IPS DF 6.9 (cell line): ENCODE data around the gene ABHD3.
"Not testable (repeated sequence)": the region's sequence is repeated elsewhere in the genome, so short reads cannot be mapped to it uniquely, and the experiment has no call there.

ENCODE experiments used
- DNase-seq: peaks from one replicate; pipeline ENCODE4 v3.0.0-alpha.2; 2013; ENCODE audit warnings: low read depth, low spot score
- H3K27ac ChIP-seq: one replicate; pipeline ENCODE4 v1.5.1; 2013; ENCODE audit warnings: low read length, control low read depth
- H3K27me3 ChIP-seq: 2 replicates; pipeline ENCODE4 v1.6.1; 2013; ENCODE audit warnings: mild to moderate bottlenecking, low read length; ENCODE audit not compliant: control insufficient read depth, insufficient read depth
- H3K36me3 ChIP-seq: 2 replicates; pipeline ENCODE4 v1.6.1; 2013; ENCODE audit warnings: low read length; ENCODE audit not compliant: control insufficient read depth, insufficient read depth
- H3K4me1 ChIP-seq: 2 replicates; pipeline ENCODE4 v1.6.1; 2013; ENCODE audit warnings: low read length; ENCODE audit not compliant: control insufficient read depth, insufficient read depth
- H3K4me3 ChIP-seq: 2 replicates; pipeline ENCODE4 v1.5.1; 2013; ENCODE audit warnings: mild to moderate bottlenecking, low read length
- H3K9me3 ChIP-seq: 2 replicates; pipeline ENCODE4 v1.6.1; 2013; ENCODE audit warnings: low read length, inconsistent platforms; ENCODE audit not compliant: control insufficient read depth, insufficient read depth
- WGBS: extraction: QIAGEN DNeasy Blood & Tissue Kit; methylation state at CpG from one replicate; pipeline ENCODE4 v1.1.7; 2013; ENCODE audit warnings: mixed read lengths, missing lambda C conversion rate; ENCODE audit not compliant: insufficient read length, insufficient coverage; 5-methylcytosine and 5-hydroxymethylcytosine counted together

The ABHD3 gene

DNA sequence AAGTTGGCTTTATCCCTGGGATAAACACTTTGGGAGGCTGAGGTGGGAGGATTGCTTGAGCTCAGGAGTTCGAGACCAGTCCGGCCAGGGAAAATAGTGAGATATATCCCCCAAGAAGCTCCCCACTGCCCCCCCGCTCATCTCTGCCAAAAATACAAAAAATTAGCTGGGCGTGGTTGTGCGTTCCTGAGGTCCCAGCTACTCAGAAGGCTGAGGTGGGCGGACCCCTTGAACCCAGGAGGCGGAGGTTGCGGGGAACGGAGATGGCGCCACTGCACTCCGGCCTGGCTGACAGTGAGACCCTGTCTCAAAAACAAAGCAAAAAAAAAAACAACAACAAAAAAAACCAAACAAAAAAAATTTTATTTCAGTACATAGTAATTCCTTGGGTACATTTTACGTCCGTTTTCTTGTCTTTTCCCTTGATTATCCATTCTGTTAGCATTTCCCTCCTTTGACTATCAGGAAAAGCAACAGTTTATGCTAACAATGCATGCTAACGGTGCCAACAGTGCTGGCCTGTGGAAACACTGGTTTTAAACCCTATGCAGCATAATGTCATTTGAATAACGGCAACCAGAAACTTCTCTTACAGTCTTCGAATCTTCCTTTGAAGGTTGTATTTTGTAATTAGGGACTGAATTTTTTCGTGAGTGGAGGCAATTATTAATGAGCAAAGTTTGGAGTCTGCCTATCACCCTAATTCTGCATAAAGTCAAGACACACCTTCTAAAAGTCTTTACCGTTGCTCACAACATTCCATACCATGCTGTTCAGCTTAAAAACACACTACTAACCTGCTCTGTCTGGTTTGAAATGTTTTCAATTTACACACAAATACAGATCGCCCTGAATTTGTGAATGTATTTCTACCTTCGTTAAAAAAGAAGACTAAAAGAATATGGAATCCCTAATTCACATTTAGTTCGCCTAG is 35.3 kb upstream of the ABHD3 start:
- Histone ChIP-seq H3K27ac (no peak overlapping the region), H3K4me3 (no peak overlapping the region), H3K9me3 (no peaks in the 10 kb centered on the region), H3K4me1 (peaks cover 2% of the 10 kb centered on the region; the same call in 1 of the 2 replicates), H3K36me3 (no peaks in the 10 kb centered on the region; the same call in 1 of the 2 replicates), H3K27me3 (no peaks in the 10 kb centered on the region)
- DNase-seq: no peak
- WGBS: 100% methylated on average over 2 of the region's 21 CpGs

DNA sequence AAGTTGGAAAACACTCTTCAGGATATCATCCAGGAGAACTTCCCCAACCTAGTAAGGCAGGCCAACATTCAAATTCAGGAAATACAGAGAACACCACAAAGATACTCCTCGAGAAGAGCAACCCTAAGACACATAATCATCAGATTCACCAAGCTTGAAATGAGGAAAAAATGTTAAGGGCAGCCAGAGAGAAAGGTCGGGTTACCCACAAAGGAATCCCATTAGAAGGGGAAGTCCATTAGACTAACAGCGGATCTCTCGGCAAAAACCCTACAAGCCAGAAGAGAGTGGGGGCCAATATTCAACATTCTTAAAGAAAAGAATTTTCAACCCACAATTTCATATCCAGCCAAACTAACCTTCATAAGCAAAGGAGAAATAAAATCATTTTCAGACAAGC is 32.4 kb upstream of the ABHD3 start:
- not testable (repeated sequence) for H3K36me3 ChIP-seq, H3K9me3 ChIP-seq, H3K4me3 ChIP-seq, DNase-seq, H3K27ac ChIP-seq, H3K4me1 ChIP-seq, H3K27me3 ChIP-seq
- no CpG with 5 or more reads among the region's 4 CpGs for WGBS

DNA sequence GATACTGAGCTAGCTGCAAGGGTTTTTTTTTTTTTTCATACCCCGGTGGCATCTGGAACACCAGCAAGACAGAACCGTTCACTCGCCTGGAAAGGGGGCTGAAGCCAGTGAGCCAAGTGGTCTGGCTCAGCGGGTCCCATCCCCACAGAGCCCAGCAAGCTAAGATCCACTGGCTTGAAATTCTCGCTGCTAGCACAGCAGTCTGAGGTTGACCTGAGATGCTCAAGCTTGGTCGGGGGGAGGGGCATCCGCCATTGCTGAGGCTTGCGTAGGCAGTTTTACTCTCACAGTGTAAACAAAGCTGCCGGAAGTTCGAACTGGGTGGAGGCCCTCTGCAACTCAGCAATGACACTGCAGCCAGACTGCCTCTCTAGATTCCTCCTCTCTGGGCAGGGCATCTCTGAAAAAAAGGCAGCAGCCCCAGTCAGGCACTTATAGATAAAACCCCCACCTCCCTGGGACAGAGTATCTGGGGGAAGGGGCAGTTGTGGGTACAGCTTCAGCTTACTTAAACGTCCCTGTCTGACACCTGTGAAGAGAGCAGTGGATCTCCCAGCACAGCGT is 31.0 kb upstream of the ABHD3 start:
- DNase-seq: no peak
- no peak overlapping the region for H3K4me3 ChIP-seq
- H3K27ac ChIP-seq: no peak overlapping the region
- H3K36me3 ChIP-seq: no peaks in the 10 kb centered on the region
- WGBS: no CpG with 5 or more reads among the region's 12 CpGs
- H3K27me3 ChIP-seq: no peaks in the 10 kb centered on the region
- H3K9me3 ChIP-seq: no peaks in the 10 kb centered on the region
- H3K4me1 ChIP-seq: peaks cover 2% of the 10 kb centered on the region; the same call in 1 of the 2 replicates

DNA sequence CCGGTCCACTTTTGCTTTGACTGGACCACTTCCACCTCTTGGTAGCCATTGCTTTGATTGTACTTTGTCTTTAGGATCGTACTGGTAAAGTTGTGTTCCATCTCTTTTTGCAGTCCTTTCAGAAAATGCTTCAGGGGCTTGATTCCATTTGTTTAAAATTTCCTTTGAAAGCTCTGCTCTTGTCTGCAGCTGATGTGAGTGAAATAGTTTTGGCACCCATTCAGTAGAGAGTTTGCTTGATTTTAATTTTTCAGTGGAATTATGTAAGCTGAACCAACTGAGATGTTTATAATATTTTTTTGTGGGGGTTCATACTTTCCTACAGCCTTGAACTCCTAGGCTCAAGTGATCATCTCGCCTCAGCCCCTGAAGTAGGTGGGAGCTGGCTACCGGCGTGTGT is 28.4 kb upstream of the ABHD3 start:
- Histone ChIP-seq H3K27ac (no peak overlapping the region), H3K4me1 (peaks cover 2% of the 10 kb centered on the region; the same call in 1 of the 2 replicates), H3K4me3 (no peak overlapping the region), H3K27me3 (no peaks in the 10 kb centered on the region), H3K36me3 (no peaks in the 10 kb centered on the region), H3K9me3 (no peaks in the 10 kb centered on the region)
- no peak for DNase-seq
- WGBS: no CpG with 5 or more reads among the region's 5 CpGs

DNA sequence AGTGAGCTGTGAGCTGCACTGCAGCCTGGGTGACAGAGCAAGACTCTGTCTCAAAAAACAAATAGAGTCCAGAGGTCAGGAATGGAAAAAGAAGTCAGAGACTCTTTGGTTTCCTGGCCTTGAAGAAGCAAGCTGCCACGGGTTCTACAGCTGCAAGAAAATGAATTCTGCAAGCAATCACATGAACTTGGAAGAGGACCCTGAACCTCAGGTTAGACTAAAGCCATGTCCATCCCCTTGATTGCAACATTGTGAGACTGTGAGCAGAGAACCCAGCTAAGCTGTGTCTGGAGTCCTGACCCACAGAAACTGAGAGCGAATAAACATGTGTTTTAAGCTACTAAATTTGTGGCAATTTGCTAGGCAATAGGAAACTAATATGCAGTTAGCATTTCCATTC is 23.1 kb upstream of the ABHD3 start:
- no peaks in the 10 kb centered on the region for H3K27me3 ChIP-seq
- no peaks in the 10 kb centered on the region for H3K4me1 ChIP-seq
- H3K9me3 ChIP-seq: no peaks in the 10 kb centered on the region
- WGBS: no CpG with 5 or more reads among the region's 2 CpGs
- H3K36me3 ChIP-seq: no peaks in the 10 kb centered on the region
- no peak overlapping the region for H3K4me3 ChIP-seq
- DNase-seq: no peak
- H3K27ac ChIP-seq: no peak overlapping the region

DNA sequence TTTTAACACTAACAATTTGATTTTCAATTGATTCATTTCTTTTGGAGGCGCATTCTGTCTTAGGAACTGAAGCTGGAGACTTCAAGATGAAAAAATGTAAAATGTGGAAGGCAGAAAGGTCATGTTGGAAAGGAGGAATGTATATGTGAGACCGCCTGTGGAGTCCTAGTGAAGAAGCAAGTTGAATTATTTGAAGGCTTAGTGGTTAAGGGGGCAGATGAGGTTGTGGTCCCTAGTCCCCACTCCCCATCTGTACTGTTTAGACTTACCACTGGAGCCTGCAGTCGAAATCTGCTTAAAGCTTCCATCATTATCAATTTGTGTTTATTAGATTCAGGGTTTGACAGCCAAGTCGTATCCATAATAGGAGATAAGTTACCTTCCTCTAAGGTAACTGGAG is 20.6 kb upstream of the ABHD3 start:
- Histone ChIP-seq H3K4me1 (no peaks in the 10 kb centered on the region), H3K27ac (no peak overlapping the region), H3K4me3 (no peak overlapping the region), H3K9me3 (no peaks in the 10 kb centered on the region), H3K27me3 (no peaks in the 10 kb centered on the region), H3K36me3 (no peaks in the 10 kb centered on the region)
- no peak for DNase-seq
- WGBS: no CpG with 5 or more reads among the region's 4 CpGs

DNA sequence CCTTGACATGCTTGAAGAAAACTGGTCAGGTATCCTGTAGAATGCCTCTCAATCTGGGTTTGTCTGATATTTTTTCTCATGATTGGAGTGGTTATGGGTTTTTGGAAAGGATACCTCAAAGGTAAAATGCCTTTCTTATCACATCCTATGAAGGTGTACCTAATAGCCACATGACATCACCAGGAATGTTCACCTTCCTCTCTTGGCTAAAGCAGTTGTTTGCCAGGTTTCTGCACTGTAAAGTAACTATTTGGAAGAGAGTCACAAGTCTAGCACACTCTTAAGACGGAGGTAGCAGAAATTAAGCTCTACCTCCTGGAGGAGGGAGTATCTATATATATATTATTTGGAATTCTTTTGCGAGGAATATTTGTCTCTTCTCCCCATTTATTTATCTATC is 18.1 kb upstream of the ABHD3 start:
- Histone ChIP-seq H3K36me3 (no peaks in the 10 kb centered on the region), H3K4me3 (no peak overlapping the region), H3K9me3 (no peaks in the 10 kb centered on the region), H3K4me1 (no peaks in the 10 kb centered on the region), H3K27ac (no peak overlapping the region), H3K27me3 (no peaks in the 10 kb centered on the region)
- DNase-seq: no peak
- WGBS: no CpG with 5 or more reads among the region's 2 CpGs

DNA sequence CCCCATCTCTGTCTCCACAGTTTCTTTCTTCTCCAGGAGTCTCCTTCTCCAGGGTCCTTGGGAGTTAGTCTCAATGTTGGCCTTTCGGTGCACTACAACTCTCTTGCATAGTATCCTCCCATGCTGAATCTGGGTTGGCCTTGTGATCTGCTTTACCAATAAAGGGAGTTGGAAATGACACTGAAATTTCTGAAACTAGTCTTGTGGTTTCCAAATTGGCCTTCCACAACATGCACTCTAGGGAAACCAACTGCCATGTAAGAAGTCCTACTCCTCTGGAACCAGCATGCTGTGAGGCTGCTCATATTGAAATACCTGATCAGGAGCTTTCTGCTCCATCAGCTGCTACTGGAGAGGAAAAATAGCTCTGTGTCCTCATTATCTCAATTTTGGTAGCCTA is 9.9 kb upstream of the ABHD3 start:
- no peak for DNase-seq
- H3K4me3 ChIP-seq: no peak overlapping the region
- H3K36me3 ChIP-seq: no peaks in the 10 kb centered on the region
- no peaks in the 10 kb centered on the region for H3K27me3 ChIP-seq
- no peaks in the 10 kb centered on the region for H3K4me1 ChIP-seq
- no peaks in the 10 kb centered on the region for H3K9me3 ChIP-seq
- no peak overlapping the region for H3K27ac ChIP-seq
- whole genome bisulfite sequencing: no CpG with 5 or more reads among the region's 1 CpG

DNA sequence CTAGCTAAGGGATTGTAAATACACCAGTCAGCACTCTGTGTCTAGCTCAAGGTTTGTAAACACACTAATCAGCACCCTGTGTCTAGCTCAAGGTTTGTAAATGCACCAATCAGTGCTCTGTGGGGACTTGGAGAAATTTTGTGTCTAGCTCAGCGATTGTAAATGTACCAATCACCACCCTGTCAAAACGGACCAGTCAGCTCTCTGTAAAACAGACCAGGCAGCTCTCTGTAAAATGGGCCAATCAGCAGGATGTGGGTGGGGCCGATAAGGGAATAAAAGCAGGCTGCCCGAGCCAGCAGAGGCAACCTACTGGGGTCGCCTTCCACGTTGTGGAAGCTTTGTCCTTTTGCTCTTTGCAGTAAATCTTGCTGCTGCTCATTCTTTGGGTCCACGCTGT is 2.6 kb upstream of the ABHD3 start:
- H3K27ac ChIP-seq, H3K36me3 ChIP-seq, DNase-seq, H3K9me3 ChIP-seq, H3K27me3 ChIP-seq, H3K4me3 ChIP-seq, H3K4me1 ChIP-seq: not testable (repeated sequence)
- no CpG with 5 or more reads among the region's 7 CpGs for WGBS

DNA sequence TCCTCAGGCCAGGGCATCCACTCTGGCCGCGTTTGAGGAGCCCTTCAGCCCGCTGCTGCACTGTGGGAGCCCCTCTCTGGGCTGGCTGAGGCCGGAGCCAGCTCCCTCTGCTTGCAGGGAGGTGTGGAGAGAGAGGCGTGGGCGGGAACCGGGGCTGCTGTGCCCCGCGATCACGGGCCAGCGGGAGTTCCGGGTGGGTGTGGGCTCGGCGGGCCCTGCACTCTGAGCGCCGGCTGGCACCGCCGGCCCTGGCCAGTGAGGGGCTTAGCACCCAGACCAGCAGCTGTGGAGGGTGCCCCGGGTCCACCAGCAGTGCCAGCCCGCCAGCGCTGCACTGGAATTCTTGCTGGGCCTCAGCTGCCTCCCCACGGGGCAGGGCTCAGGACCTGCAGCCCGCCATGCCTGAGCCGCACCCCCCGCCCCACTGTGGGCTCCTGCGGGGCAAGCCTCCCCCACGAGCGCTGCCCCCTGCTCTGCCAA is 1.9 kb upstream of the ABHD3 start:
- Histone ChIP-seq H3K36me3 (peaks cover 3% of the 10 kb centered on the region; the same call in 1 of the 2 replicates), H3K9me3 (no peaks in the 10 kb centered on the region), H3K27me3 (no peaks in the 10 kb centered on the region), H3K4me1 (no peaks in the 10 kb centered on the region), H3K27ac (no peak overlapping the region), H3K4me3 (no peak overlapping the region)
- DNase-seq: no peak
- WGBS: no CpG with 5 or more reads among the region's 28 CpGs
